Heart left ventricle (tissue), 16 donors: ENCODE data around the gene PLCB1. TPM values are rescaled to one million over a fixed set of nuclear protein-coding genes. Genes with fewer than 3 reads are reported as not detected.

ENCODE experiments used
- ATAC-seq, 4 donors: fragments of 200-7000 bp; cut with Tn5 transposase; one replicate each; pipeline ENCODE4 v1.9.1; 2020 to 2022; ENCODE audit warnings: moderate library complexity in 4 of 4, mild to moderate bottlenecking in 3 of 4, moderate number of reproducible peaks in 1 of 4
- DNase-seq, 5 donors: peaks; one replicate each; pipeline ENCODE4 v3.0.0-alpha.2; 2020
- H3K27ac ChIP-seq, 12 donors: fragments of 200-600 bp; sonication (generic) in 4 of 12; one replicate each; pipeline versions ENCODE4 v1.5.0 to v1.8.0; 2016 to 2022; ENCODE audit warnings: mild to moderate bottlenecking in 2 of 12
- H3K27me3 ChIP-seq, 9 donors: fragments of 200-600 bp; sonication (generic) in 2 of 9; one replicate each; pipeline versions ENCODE4 v1.5.1 to v1.8.0; 2016 to 2022; ENCODE audit warnings: mild to moderate bottlenecking in 3 of 9
- H3K36me3 ChIP-seq, 9 donors: fragments of 200-600 bp; sonication (generic) in 2 of 9; one replicate each; pipeline versions ENCODE4 v1.5.0 to v1.8.0; 2018 to 2022; ENCODE audit warnings: mild to moderate bottlenecking in 2 of 9
- H3K4me1 ChIP-seq, 12 donors: fragments of 200-600 bp; sonication (generic) in 4 of 12; one replicate each; pipeline versions ENCODE4 v1.5.0 to v1.8.0; 2016 to 2022; ENCODE audit warnings: mild to moderate bottlenecking in 3 of 12
- H3K4me3 ChIP-seq, 12 donors: fragments of 200-600 bp; sonication (generic) in 4 of 12; one replicate each; pipeline versions ENCODE4 v1.5.0 to v1.8.0; 2017 to 2022; ENCODE audit warnings: mild to moderate bottlenecking in 9 of 12, moderate library complexity in 4 of 12
- H3K9me3 ChIP-seq, 12 donors: fragments of 200-600 bp; sonication (generic) in 4 of 12; one replicate each; pipeline versions ENCODE4 v1.5.0 to v1.8.0; 2016 to 2022; ENCODE audit warnings: mild to moderate bottlenecking in 1 of 12
- CTCF ChIP-seq, 12 donors: fragments of 200-600 bp; sonication (generic) in 4 of 12; IDR thresholded peaks; one replicate each; pipeline versions ENCODE4 v1.5.0 to v1.8.0; 2018 to 2022; ENCODE audit warnings: antibody characterized with exemption in 12 of 12, mild to moderate bottlenecking in 5 of 12
- POLR2A ChIP-seq, 2 donors: fragments of 450-650 bp; IDR thresholded peaks; one replicate each; pipeline ENCODE4 v1.6.1; 2017; ENCODE audit warnings: antibody characterized with exemption in 2 of 2, mild to moderate bottlenecking in 2 of 2, moderate library complexity in 2 of 2
- WGBS, 4 donors: extraction: QIAGEN DNeasy Blood & Tissue Kit in 2 of 4; methylation state at CpG; one replicate each; pipeline versions ENCODE4 v1.1.5 to v1.1.7; 2013 to 2018; 5-methylcytosine and 5-hydroxymethylcytosine counted together
- intact Hi-C, 10 donors: fragments of 100-400 bp; cut with DNase I; formaldehyde crosslinking; loops; one replicate each; pipeline versions ENCODE4 v1.11.1 to v1.14.2; 2022
- polyA plus RNA-seq, 2 donors: library from polyadenylated mRNA; stranded (reverse); fragments of 200-250 nt; gene quantifications; one replicate each; pipeline ENCODE4 v1.2.3, GENCODE V29; 2013
- total RNA-seq, 9 donors: library from RNA; depleted of rRNA in 2 of 9; stranded (reverse); fragments of >200 nt in 2 of 9; fragmentation: NEBNext Ultra II Directional in 3 of 9; extraction: Animal tissue kit (Norgen Biotek cat#: 25700) in 3 of 9; gene quantifications; one replicate each; pipeline versions ENCODE4 v1.1.0 to v1.2.4, GENCODE V29; 2016 to 2023
- donor health status: ischemic (EF 13 %, LVEDD 7.1; RV severe dilation, severe dysfunction).
- donor health status: healthy with polysubstance abuse.
- donor health status: DM: no; HTN: yes; CAD: no.
- donor health status: DM: no; HTN: no; CAD: no.
- donor health status: ischemic (EF 25% LVEDD 6.9; RV normal size, moderate dysfunction).
- donor health status: ischemic (EF 25% LVEDD 5.7; RV mildly dilated, moderate dysfunction).
- donor health status: healthy.
- donor health status: DM: yes; HTN: yes; CAD: no.
- donor health status: ischemic (EF 35%, LVEDD 5.7; RV mildly dilated, moderate dysfunction).
- donor health status: nonischemic (EF 11% LVEDD 7.7; RV severe dilation, severe dysfunction).
- donor health status: DM: yes; HTN: yes; CAD: no.
- donor health status: PGD.
- donor health status: ischemic (EF 29% LVEDD 5.4; RV normal size, mild dysfunction).
- donor health status: nonischemic (EF 23%, LVEDD 6.1; RV moderate dilation, normal function).

The PLCB1 gene
- total and polyA plus RNA-seq, 11 donors = 2.5 to 12.1 (median 7.4) TPM

- Histone ChIP-seq H3K4me1 (peaks cover 0 to 2% (median 0%) of the 10 kb centered on the region in 12 donors), H3K36me3 (peaks cover 0 to 5% (median 0%) of the 10 kb centered on the region in 9 donors), H3K27ac (peak overlapping the region in 2 of 12 donors; percentile 3 to 25), H3K9me3 (no peaks in the 10 kb centered on the region), H3K27me3 (no peaks in the 10 kb centered on the region), H3K4me3 (no peak overlapping the region)
- intact Hi-C loops = loop anchor here in 9 of 10 donors (2.0 to 5.0 kb wide), 9 partner anchors 328 to 1953 kb away; partner anchors contain the start of genes PLCB1 (in 7 of the 9) and BMP2 (in 1 of the 9)
- WGBS, 4 donors = 51 to 68% (median 61%) methylated on average over 4 of the region's 4 CpGs
- no peak for DNase-seq
- ATAC-seq = peak in 1 of 4 donors; percentile 50
- TF ChIP-seq POLR2A (IDR thresholded peaks at IDR 0.05) (no peak), CTCF (IDR thresholded peaks at IDR 0.05) (no peak)
Observed at GRCh38 chr20:8720089-8720488, 588.0 kb downstream of the PLCB1 start.

GRCh38 chr20:8721098-8721497 is 589.0 kb downstream of the PLCB1 start:
- 24 to 27% (median 25%) methylated on average over 5 of the region's 5 CpGs for WGBS, 4 donors
- peaks cover 0 to 2% (median 0%) of the 10 kb centered on the region in 12 donors for H3K4me1 ChIP-seq
- H3K27me3 ChIP-seq = no peaks in the 10 kb centered on the region
- H3K27ac ChIP-seq = peak overlapping the region in 1 of 12 donors; percentile 3
- intact Hi-C loops = loop anchor here in 9 of 10 donors (2.0 to 5.0 kb wide), 9 partner anchors 329 to 1954 kb away; partner anchors contain the start of genes PLCB1 (in 7 of the 9) and BMP2 (in 1 of the 9)
- H3K36me3 ChIP-seq = peaks cover 0 to 8% (median 0%) of the 10 kb centered on the region in 9 donors
- peak; percentile 61 to 89 (median 76) for TF ChIP-seq CTCF (IDR thresholded peaks at IDR 0.05)
- TF ChIP-seq POLR2A (IDR thresholded peaks at IDR 0.05) = no peak
- DNase-seq = peak in 4 of 5 donors; percentile 33 to 49 (median 36)
- peak; percentile 62 to 91 (median 86) for ATAC-seq
- H3K9me3 ChIP-seq = no peaks in the 10 kb centered on the region
- no peak overlapping the region for H3K4me3 ChIP-seq

- DNase-seq = peak in 2 of 5 donors; percentile 26 to 27
Observed at GRCh38 chr20:8722277-8722928, 590.3 kb downstream of the PLCB1 start.

More at GRCh38 chr20:8722277-8722928, 590.3 kb downstream of the PLCB1 start:
- Histone ChIP-seq H3K4me3 (no peak overlapping the region), H3K9me3 (no peaks in the 10 kb centered on the region), H3K4me1 (peaks cover 0 to 2% (median 0%) of the 10 kb centered on the region in 12 donors), H3K36me3 (peaks cover 0 to 8% (median 0%) of the 10 kb centered on the region in 9 donors), H3K27ac (no peak overlapping the region), H3K27me3 (no peaks in the 10 kb centered on the region)
- TF ChIP-seq POLR2A (IDR thresholded peaks at IDR 0.05) = no peak
- peak; percentile 64 to 87 (median 80) for TF ChIP-seq CTCF (IDR thresholded peaks at IDR 0.05)
- ATAC-seq = peak; percentile 53 to 86 (median 81)
- WGBS, 4 donors = 27 to 37% (median 33%) methylated on average over 8 of the region's 8 CpGs
- intact Hi-C loops = loop anchor here (1.0 to 5.0 kb wide), 11 partner anchors 330 to 1955 kb away; partner anchors contain the start of genes PLCB1 (in 4 of the 10) and BMP2 (in 1 of the 10)
